ENCODE measurements around the gene ACTR1A. TPM values are rescaled to one million over a fixed set of nuclear protein-coding genes. Genes with fewer than 3 reads are reported as not detected.

ACTR1A gene
- total and polyA plus RNA-seq, 12 donors: 90.1 to 138 (median 110) TPM

DNA sequence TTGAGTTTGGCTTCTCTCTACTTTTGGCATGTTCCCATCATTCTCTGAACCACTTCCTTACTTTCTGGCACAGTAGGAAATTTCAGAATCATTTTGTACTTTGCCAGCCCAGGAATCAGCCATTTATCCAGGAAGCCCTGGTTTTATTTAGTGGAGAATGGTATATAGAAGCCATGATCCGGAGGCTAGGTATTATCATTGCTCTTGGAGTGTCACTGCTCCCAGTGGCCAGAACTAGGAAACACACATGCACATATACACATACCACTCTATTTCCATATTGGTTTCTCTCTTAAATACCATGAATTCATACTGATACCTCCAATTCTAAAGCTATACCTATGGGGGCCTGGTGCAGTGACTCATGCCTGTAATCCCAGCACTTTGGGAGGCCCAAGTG is 37.5 kb upstream of the ACTR1A start:
- H3K27ac ChIP-seq: no peak overlapping the region
- H3K36me3 ChIP-seq: no peaks in the 10 kb centered on the region
- TF ChIP-seq, protein P1, sequence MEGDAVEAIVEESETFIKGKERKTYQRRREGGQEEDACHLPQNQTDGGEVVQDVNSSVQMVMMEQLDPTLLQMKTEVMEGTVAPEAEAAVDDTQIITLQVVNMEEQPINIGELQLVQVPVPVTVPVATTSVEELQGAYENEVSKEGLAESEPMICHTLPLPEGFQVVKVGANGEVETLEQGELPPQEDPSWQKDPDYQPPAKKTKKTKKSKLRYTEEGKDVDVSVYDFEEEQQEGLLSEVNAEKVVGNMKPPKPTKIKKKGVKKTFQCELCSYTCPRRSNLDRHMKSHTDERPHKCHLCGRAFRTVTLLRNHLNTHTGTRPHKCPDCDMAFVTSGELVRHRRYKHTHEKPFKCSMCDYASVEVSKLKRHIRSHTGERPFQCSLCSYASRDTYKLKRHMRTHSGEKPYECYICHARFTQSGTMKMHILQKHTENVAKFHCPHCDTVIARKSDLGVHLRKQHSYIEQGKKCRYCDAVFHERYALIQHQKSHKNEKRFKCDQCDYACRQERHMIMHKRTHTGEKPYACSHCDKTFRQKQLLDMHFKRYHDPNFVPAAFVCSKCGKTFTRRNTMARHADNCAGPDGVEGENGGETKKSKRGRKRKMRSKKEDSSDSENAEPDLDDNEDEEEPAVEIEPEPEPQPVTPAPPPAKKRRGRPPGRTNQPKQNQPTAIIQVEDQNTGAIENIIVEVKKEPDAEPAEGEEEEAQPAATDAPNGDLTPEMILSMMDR (IDR thresholded peaks at IDR 0.05): peak in 5 of 9 donors; percentile 7 to 35 (median 26)
- DNase-seq: no peak
- no peaks in the 10 kb centered on the region for H3K27me3 ChIP-seq
- peaks cover 0 to 7% (median 0%) of the 10 kb centered on the region in 9 donors for H3K4me1 ChIP-seq
- no peaks in the 10 kb centered on the region for H3K9me3 ChIP-seq
- intact Hi-C loops (cut with DNase I): no loop called here
- ATAC-seq: no peak
- 70 to 83% methylated on average over 1 of the region's 1 CpG for WGBS, 2 donors
- H3K4me3 ChIP-seq: no peak overlapping the region

DNA sequence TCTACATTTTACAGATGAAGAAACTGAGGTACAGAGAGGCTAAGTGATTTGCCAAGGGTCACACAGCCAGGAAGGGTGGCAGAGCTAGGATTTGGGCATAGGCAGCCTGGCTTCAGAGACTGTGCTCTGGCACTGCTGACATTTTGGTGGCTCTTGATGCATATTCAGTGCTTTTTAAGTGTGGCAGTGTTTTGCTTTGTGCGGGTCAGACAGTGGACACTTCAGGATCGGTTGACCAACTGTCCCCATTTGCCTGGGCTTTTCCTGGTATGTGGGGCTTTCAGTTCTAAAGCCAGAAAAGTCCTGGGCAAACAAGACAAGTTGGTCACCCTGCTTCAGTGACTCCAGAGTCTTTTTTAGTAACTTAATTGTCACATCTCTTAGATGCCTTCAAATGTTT is 36.3 kb upstream of the ACTR1A start:
- TF ChIP-seq, protein P1 (IDR thresholded peaks at IDR 0.05): no peak
- intact Hi-C loops (cut with DNase I): no loop called here
- ATAC-seq: no peak

DNA sequence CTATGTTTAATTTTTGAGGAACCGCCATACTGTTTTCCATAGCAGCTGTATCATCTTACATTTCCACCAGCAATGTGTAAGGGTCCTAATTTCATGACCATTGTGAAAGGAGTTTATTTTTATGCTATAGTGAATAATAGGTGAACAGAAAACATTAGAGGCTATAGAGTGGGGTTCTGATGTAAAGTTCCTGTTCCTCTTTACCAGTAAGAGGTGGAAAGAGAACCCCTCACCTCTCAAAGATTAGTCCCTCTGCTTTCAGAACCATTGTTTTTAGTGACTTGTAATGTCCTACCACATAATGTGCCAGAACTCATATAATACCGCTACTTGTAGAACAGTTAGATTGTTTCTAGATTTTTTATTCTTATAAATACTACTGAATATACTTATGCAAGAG is 35.4 kb upstream of the ACTR1A start:
- intact Hi-C loops (cut with DNase I): no loop called here
- WGBS, 2 donors: 96 to 98% methylated on average over 2 of the region's 2 CpGs
- ATAC-seq: no peak

More for the DNA sequence above, 36.3 kb upstream of the ACTR1A start:
- Histone ChIP-seq H3K4me3 (no peak overlapping the region), H3K27me3 (no peaks in the 10 kb centered on the region), H3K27ac (no peak overlapping the region), H3K4me1 (peaks cover 0 to 7% (median 0%) of the 10 kb centered on the region in 9 donors), H3K36me3 (no peaks in the 10 kb centered on the region), H3K9me3 (no peaks in the 10 kb centered on the region)
- 84 to 94% methylated on average over 2 of the region's 2 CpGs for WGBS, 2 donors
- DNase-seq: no peak

DNA sequence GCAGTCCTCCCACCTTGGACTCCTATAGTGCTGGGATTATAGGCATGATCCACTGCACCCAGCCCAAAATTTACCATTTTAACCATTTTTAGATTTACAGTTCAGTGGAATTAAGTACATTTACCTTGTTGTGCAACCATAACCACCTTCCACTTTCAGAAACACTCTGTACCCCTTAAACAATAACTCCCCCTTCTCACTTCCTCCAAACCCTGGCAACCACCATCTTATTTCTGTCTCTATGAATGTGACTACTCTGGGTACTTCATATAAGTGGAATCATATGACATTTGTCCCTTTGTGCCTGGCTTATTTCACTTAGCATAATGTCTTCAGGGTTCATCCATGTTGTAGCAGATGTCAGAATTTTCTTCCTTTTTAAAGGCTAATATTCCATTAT is 34.9 kb upstream of the ACTR1A start:
- Histone ChIP-seq H3K36me3 (no peaks in the 10 kb centered on the region), H3K27me3 (no peaks in the 10 kb centered on the region), H3K4me3 (no peak overlapping the region), H3K4me1 (peaks cover 0 to 7% (median 0%) of the 10 kb centered on the region in 9 donors), H3K27ac (no peak overlapping the region), H3K9me3 (no peaks in the 10 kb centered on the region)
- intact Hi-C loops (cut with DNase I): no loop called here
- TF ChIP-seq, protein P1 (IDR thresholded peaks at IDR 0.05): no peak
- ATAC-seq (no peak), DNase-seq (no peak)

More for the DNA sequence above, 35.4 kb upstream of the ACTR1A start:
- Histone ChIP-seq H3K36me3 (no peaks in the 10 kb centered on the region), H3K27me3 (no peaks in the 10 kb centered on the region), H3K9me3 (no peaks in the 10 kb centered on the region), H3K27ac (no peak overlapping the region), H3K4me1 (peaks cover 0 to 7% (median 0%) of the 10 kb centered on the region in 9 donors), H3K4me3 (no peak overlapping the region)
- TF ChIP-seq, protein P1 (IDR thresholded peaks at IDR 0.05): no peak
- DNase-seq: no peak
